ENCODE data around the gene IGF1R.

IGF1R gene

DNA sequence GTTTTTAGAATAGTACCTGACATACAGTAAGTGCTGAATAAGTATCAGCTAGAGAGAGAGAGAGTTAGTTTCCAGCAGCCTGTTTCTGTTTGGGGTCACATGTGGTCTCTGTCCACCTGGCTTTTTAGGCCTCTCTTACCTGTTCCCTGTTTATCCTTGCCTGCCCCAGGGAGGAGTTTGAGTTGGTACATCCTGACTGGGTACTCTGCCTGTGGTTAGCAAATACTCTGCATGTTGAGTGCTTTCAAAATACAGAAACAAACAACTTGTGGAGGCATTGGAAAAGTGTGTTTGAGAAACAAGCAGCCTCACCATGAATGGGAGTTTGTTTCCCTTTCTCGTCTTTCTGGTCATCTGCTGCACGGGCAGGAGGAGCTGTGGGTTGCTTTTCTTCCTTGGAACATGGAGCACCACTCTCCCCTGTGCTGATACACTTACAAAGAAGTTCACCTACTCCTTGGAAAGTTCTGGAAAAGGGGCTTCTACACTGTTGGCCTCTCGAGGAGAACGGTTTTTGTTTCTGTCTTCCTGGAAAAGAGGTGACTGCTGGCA is 193.2 kb downstream of the IGF1R start:
- DNase-seq = no peak

DNA sequence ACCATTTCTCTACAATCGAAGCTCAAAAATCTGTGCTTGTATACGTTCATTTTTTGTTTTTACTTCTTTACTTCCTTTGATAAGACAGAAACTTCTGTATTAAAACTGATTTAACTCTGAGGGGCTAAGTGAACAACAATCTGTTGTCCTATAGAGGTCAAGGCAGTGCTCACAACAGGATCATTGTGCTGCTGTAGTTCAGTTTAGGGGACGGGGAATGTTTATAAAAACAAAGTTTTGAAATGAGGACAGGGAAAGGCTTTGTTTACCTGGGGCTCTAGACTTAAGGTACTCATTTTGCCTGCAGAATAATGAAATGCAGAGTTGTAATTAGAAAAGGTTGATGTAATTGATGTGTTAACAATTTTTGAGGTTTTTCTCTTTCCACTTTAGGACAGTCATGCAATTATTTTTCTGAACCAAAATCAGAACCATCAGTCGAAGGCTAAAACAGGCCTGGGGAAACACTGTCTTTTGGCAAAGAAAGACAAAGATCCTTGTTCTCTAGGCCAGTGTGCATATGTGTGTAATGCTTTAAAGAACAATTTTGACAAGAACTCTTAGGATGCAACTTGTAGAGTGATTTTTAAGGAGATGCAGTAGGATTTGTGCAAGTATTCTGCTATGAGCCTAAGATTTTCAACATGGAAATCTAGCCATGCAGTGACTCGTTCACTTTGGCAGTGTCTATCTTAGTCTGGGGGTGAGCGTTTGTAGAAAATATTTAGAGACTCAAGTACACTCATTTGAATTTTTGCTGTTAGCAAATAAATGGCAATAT is 194.0 kb downstream of the IGF1R start:
- no peak for DNase-seq

DNA sequence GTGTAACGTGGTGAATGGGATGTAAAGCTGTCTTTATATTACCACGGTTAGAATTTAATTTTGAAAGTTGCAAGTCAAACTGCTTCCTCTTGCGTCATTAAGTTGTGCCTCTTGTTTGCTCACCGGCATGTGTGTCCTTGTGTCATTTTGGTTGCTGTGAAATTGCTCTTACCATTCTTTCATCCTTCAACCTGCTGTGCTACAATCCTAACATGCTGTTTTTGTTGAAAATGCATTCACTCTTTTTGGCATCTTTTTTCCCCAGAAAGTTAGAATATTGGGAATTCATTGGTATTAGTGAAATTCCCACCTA is 194.6 kb downstream of the IGF1R start:
- no peak for DNase-seq

DNA sequence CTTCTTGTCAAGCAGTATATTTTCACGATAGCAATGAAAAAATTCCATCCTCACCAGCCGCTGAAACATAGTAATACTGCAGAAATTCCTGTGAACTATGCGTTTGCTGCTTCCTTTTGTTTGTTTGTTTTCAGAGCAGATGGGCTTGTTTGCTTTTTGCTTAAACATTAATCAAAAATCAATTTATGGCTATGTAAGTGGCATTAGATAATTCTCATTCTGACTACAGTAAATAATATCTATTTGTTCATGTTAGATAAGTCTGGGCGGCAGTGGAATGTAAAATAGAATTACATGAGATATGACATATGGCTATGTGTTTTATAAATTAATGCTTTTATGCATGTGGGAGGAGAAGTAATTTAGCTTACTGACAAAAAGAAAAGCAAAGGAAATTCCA is 195.5 kb downstream of the IGF1R start:
- DNase-seq = no peak

DNA sequence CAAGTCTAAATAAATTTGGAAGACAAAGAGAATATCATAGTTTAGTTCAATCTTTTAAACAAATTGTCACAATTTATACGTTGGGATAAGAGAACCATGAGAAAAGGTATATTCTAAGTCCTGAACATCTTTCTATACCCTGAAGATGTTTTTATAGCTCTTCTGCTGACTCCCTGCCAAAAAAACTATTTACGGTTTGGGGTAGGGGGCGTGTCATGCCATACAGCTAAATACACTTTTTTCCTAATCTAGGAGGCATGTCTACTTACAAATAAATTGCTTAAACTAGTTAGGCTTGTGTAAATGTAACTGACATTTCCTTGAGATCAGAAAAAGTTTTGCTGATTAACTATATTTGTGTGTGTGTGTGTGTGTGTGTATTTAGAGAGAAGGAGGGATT is 195.9 kb downstream of the IGF1R start:
- DNase-seq = no peak

DNA sequence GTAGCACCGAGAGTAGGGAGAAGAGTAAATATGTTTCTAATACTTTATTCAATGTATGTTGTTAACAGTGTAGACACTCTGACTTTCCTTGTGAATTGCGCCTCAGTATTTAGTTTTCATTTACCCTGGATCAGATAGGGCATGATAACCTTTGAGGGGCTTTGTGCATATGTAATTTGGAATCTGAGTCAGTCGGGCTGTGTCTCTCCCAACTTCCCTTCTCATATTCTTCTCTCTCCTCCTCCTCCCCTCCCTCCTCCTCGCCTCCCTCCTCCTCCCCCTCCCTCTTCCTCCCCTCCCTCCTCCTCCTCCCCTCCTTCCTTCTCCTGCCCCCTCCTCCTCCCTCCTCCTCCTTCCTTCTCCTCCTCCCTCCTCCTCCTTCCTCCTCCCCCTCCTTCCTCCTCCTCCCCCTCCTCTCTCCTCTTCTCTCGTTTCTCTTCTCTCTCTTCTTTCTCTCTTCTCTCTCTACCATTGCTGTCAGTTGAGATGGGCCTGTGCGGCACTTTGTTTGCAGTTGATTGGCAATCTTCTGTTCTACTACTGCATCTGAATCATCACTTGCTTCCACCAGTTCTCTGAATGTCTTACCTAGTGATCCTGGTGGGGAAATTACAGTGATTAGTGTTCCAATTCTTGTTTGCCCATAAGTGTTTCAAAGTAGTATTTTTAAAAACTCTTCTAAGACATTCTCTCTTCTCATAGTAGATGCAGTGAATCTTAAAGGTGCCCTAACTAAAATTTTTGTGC is 197.0 kb downstream of the IGF1R start:
- no peak for DNase-seq

DNA sequence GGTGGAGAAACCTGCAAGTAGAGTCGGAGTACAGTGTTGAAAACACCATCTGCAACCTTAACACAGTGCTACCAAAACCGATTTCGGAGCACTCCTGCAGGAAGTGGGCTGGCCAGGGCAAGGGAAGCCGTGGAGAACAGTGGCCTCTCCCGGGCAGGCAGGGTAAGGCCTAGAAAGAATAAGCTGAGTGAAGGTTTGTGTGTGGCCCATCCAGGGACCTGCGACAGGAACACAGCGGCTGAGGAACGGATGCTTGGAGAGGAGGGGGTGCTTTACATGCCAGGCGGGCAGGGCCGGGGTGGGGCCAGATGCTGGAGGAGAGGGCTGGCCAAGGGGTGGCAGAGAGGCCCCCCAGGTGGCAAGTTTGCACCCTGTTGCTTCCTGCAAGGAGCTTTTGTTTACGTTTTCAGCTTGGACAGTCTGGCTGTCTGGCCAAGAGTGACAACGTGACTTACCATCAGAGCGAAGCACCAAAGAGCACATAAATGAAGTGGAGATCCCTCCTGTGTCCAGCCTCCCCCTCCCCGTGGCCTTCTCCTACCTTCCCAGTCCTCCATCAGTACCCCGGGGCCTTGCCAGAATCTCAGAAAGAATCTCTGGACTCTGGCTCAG is 202.7 kb downstream of the IGF1R start:
- peak; percentile 66 for DNase-seq

DNA sequence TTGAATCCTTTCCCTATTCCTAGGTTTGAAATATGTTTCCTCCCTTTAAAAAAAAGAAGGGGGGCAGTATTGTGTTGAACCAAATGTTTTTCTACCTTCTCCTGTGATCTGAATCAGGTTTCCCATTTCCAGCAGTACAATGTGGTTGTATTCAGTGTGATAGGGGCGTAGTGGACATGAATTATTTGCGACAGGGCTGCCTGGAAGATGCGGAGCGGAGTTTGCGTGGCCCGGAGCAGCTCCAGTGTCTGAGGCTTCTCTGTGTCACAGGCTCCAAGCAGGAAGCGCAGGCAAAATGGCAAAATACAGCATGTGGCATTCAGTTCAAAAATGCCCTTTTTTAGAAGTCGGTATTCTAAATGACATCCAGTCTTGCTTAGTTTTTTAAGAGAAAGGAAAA is 204.8 kb downstream of the IGF1R start:
- peak; percentile 75 for DNase-seq

DNA sequence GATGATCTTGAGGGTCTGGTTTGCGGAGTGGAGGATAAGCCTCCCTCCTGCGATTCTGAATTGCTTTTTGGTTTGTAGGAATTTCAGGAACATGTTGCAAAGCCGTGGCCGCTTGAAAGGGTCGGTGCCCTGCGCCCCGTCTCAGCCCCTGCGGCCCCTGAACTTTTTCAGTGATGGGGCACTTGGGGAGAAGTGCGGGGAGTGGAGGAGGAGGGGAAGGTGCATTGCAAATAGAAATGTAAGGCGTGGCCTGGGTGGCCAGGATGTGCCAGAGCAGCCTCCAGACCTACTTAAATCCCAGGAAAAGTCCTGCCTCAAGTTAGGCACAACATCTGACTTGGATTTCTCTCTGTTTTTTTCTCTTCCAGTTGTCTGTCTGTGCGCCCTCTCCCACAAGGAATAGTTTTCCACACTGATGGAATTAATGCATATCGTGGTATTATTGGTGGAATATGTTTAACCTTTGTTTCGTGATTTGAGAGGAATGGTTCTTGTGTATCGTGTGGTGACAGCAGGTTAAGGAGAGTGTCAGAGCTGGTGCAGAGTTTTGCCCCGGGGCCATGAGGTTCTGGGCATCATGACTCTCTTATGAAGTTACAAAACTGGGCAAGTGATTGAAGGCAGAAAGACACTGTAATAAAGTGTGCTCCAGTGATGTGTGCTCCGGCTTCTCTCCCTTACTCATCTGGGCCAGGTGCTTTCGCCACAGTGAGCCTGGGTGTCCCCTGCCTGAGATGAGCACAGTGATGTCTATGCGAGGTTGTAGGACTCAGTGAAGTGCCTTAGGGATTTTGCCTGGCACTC is 205.5 kb downstream of the IGF1R start:
- no peak for DNase-seq

DNA sequence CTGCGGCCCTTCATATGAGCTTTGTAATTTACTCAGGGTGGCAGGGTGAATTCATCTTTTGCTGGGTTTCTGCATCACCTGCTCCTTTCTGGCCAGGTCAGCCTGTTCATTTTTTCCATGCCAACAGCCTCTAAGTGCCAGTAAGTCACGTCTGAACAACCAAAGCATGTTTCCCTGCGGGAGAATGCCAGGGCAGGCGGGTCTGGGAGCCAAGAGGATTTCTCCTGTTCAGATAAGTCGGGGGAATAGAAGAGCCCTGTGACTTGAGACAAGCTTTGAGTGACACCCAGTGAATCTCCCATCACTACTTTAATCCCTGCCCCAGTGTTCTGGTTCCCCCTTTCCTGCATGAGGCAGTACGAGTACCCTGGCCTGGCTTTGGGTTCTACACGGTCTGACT is 206.2 kb downstream of the IGF1R start:
- no peak for DNase-seq

DNA sequence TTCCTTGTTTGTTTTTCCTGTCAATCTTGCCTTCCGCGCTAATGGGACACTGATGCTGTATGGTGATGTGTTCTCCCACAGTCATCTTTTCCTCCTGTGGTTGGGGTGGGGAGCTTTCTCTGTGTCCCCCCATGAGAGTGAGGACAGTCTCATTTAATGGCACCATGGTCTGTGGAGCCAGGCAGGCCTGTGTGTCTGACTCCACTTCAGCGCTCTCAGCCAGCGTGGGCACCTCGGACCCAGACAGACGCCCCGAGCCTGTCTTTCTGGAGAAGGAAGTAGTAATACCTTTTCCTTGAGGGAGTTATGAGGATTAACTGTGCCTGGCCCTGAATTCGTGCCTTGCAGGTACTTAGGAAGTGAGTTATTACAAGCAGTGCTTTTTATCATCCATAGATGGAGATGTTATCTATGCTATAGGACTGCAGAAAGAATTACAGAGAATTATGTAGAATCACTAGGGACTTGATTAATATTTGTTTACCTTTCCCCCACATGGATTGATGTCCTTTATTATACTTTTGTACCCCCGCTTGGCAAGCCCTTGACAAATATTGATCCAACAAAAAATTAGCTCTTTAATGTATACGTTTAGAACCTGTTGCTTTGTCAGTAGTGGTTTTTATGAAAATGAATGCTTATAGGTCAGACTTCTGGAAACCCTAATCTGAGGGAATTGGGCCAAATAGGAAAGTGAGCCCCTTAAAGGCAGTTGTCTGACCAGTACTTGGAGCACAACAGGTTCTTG is 206.9 kb downstream of the IGF1R start:
- no peak for DNase-seq

DNA sequence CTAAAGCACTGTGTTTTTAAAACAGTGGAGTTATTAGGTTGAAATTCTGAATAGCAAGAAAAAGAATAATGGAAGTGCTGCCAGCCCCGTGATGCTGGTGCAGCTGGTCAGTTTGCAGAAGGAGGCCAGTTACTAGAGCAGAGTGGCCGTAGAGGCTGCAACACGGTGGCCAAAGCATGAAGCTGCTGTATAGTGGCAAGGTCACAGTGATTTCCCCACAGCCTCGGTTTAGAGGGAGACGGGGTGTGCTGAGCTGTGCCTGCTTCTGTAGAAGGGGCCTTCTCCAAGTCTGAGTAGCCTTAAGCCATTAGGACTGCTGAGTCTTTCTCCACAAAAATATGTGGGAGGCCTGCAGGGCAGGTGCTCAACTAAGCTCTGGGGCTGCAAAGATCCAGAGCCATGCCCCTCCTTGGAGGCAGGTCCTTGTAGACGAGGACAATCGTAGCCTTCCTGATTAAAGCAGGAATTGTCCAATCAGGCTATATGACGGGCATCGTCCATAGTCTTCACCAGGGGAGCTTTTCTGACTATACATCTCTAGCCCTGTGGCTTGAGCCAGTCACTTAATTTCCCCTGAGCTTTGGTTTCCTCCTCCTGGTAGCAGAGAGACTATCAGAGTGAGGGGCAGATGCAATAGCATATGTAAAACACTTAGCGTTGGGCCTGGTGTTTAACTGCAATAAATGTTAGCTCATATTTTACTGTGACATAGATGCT is 207.6 kb downstream of the IGF1R start:
- DNase-seq = no peak

DNA sequence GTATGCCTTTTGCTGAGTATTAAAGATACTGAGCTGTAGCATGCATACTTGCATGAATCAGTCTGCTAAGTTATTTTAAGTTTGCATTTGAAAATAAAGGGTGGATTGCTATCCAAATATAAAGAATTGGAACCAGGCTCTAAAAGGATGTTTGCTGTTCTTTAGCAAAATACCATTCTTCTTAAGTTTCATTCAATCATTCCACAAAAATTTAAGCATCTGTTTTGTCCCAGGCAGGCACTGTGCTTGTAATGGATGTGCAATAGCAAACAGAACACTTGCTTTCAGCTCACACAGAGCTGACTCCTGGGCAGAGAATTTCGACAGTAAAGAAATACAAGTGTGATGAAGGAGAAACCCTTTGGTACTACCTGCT is 208.2 kb downstream of the IGF1R start:
- DNase-seq = no peak

DNA sequence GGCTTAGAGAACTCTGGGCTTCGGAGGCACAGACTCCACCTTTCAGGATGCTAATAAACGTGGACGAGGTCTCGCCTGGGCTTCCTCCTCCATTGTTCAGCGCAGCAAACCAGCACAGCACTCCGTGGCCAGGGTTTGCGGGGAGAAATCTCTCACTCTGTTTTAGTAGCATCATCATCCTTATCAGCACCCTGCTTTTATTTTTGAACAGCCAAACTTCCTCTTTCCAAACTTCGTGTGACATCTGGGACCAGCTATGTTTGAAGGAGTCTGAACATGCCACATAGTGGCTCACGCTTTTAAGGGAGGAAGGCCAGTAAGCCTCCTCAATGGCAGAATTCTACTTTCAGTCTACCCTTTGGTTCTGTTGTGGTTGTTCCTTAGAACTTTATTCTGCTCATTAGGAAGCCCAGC is 210.3 kb downstream of the IGF1R start:
- DNase-seq = no peak

DNA sequence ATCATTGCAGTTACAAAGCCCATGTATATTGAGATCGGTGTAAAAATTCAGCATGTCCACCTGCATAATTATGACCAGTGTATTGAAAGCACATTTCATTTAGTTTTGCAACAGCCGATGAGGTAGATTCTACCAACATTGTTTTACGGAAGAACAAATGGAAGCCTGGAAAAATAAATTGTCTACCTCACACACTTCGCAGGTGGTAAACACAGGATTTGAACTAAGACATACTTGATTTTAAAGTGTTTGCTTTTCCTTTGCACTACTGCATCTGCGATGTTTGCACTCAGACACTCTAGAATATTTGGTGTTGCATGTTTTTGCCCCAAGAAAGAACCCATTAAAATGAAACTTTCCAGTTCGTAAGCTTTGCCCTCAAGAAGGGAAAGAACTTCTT is 210.8 kb downstream of the IGF1R start:
- DNase-seq = no peak

DNA sequence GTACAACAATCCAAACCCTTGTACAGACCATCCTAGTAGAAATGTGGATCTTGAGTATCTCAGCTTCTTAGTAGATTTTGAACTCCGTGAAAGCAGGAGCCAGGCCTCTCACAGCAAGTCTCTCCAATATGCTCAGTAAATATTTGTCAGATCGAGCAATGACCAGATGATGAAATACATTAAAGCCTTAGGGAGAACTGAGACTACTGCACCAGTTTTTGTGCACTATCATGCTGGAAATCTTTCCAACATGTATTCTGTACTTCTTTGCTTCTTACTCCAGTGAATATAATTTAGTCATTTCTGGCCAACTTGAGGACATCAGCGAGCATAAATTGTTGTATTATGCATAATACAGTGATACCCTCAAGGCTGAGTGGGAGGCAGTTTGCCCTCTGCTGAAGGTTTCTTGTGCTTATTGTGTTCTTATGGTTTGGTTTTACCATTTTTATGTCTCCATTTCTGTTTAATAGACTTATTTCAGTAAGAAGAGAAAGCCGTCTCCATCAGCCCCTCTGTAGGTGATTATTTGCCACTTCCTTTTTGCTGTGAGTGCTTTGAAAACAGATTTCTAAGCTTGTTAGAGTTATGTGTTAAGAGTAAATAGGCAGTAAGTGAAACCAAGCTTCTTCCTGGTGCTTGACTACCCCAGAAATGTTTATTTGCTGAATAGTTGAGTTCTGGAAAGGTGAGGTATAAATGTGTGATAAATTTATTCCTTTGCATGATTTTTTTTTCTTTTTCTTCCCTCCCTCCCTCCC is 212.1 kb downstream of the IGF1R start:
- no peak for DNase-seq

DNA sequence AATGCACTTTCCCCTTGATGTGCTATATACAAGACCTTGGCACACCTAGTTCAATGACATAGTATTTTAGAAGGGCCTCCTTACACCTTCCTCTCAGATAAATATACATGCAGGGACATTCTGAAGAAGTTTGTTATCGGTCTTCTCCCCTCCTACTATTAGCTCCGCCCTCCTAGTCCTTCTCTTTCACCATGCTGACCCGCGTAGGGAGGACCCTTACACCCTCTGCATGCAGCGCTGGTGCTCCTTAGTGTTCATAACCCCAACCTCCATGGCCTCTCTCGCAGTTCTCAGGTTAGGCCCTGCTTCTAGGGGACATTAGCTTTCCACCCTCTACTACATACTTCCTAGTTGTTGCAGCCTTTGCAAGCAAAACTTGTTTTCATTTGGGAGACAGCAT is 212.8 kb downstream of the IGF1R start:
- no peak for DNase-seq

DNA sequence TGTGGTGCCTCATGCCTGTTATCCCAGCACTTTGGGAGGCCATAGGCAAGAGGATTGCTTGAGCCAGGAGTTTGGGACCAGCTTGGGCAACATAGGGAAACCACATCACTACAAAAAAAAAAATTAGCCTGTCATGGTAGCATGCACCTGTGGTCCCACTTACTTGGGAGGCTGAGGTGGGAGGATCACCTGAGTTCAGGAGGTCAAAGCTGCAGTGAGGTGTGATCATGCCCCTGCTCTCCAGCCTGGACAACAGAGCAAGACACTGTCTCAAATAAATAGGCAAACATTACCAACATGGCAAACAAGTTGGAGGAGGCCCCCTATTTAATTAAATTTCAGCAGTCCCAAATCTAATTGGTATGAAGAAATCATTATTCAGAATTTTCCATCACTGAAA is 215.6 kb downstream of the IGF1R start:
- DNase-seq = no peak

DNA sequence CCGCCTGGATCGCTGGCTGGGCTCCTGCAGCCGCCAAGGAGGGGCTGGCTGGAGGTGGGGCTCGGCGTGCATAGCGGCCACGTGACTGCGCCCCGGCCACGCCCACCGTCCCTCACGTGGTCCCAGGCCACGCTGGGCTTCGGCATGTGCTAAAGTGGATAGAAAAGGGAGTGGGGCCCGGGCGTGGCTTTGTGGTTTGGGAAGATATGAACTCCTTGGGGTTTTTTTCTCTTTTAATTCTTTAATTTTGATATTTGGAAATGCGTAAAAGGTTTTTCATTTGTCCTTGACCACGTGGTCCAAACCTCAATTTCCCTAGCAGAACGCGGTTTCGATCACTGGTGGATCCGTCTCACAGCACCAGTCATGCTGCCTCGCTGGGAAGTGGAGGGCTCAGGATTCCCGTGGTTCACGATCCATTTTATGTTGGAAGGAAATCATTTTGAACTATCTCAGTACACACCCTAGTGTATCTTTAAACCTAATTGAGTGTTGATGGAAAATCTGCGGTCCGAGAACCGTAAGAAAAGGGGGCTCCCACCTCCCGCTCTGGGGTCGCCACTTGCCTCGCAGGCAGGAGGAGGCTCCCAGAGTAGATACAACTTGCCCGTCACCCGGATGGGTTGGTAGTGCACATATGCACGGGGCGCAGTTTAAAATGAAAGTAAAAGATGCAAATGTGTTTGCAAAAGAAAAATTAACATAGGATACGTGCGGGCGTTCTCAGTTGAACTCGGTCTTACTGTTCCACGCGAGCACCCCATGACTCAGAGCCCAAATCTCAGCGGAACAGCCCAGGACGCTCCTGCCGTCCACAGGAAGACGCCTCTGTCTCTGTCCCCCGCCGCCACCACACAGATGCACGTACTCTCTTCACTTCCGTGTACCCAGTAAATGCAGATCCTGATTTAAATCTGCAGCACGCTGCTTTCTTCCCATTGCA is 217.3 kb downstream of the IGF1R start:
- DNase-seq = peak; percentile 75

DNA sequence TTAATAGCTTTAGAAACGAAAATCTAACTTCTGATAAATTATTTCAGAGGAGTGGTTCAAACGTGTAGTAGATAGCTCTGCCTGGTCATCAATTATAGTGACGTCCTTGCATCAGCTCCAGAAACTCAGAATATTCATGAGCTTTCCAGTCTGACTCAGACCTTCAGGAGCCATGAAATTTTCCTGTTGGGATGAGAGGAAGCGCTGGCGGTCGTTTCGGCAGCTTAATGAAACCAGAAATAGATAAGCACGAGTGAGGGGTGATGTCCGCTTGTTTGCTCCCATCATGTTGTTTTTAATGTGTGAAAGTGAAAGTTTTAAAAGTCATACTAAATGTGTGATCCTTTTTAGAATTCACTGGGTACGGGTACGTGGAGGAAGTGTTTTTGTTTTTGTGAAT is 218.2 kb downstream of the IGF1R start:
- no peak for DNase-seq
